Measurements from ENCODE around the gene SORCS2. TPM values are rescaled to one million over a fixed set of nuclear protein-coding genes. Genes with fewer than 3 reads are reported as not detected.
"Not testable (repeated sequence)": the region's sequence is repeated elsewhere in the genome, so short reads cannot be mapped to it uniquely, and the experiment has no call there.

SORCS2 gene
- total RNA-seq, 3 donors from 2014 or later = 0.66 to 1.3 (median 0.80) TPM

GRCh38 chr4:7575426-7575825, 383.1 kb downstream of the SORCS2 start:
- no peak for DNase-seq (ENCODE audit: low spot score in 2 of 2)
- Histone ChIP-seq H3K27me3 (no peaks in the 10 kb centered on the region), H3K36me3 (no peaks in the 10 kb centered on the region), H3K4me3 (no peak overlapping the region), H3K9me3 (peaks cover 34 to 48% of the 10 kb centered on the region in 2 donors), H3K27ac (no peak overlapping the region), H3K4me1 (no peaks in the 10 kb centered on the region)
- intact Hi-C loops (cut with DNase I; ENCODE audit: low total_unique reads) = no loop called here
- no peak for TF ChIP-seq POLR2A (IDR thresholded peaks at IDR 0.05)
- TF ChIP-seq, protein P1, sequence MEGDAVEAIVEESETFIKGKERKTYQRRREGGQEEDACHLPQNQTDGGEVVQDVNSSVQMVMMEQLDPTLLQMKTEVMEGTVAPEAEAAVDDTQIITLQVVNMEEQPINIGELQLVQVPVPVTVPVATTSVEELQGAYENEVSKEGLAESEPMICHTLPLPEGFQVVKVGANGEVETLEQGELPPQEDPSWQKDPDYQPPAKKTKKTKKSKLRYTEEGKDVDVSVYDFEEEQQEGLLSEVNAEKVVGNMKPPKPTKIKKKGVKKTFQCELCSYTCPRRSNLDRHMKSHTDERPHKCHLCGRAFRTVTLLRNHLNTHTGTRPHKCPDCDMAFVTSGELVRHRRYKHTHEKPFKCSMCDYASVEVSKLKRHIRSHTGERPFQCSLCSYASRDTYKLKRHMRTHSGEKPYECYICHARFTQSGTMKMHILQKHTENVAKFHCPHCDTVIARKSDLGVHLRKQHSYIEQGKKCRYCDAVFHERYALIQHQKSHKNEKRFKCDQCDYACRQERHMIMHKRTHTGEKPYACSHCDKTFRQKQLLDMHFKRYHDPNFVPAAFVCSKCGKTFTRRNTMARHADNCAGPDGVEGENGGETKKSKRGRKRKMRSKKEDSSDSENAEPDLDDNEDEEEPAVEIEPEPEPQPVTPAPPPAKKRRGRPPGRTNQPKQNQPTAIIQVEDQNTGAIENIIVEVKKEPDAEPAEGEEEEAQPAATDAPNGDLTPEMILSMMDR (IDR thresholded peaks at IDR 0.05) = no peak
- no peak for TF ChIP-seq POLR2AphosphoS5 (IDR thresholded peaks at IDR 0.05)

- peaks cover 34 to 48% of the 10 kb centered on the region in 2 donors for H3K9me3 ChIP-seq
- H3K4me3 ChIP-seq; H3K27me3 ChIP-seq; H3K36me3 ChIP-seq; DNase-seq (ENCODE audit: low spot score in 2 of 2); H3K4me1 ChIP-seq; H3K27ac ChIP-seq; intact Hi-C loops (cut with DNase I; ENCODE audit: low total_unique reads): not testable (repeated sequence)
Measured at GRCh38 chr4:7577361-7578039, 385.2 kb downstream of the SORCS2 start.

DNA sequence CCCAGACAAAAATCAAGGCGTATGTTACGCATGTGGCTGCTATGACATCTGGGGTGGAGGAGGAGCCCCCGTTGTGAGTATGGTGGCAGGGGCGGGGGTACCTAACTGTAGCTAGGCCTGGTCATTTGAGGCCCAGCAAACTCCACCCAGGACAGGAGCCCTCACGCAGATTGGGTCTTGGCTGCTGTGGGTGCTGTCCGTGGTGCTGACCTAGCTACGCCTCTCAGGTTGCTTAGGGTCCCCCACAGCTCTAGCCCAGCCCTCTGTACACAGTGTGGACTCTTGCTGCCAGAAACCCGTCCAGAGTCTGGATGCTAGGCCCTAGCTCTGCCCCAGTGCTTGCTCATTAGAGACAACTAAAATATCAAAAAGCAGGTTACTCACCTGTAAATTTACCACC, 389.1 kb downstream of the SORCS2 start:
- intact Hi-C loops (cut with DNase I; ENCODE audit: low total_unique reads) = no loop called here
- H3K27me3 ChIP-seq = no peaks in the 10 kb centered on the region
- TF ChIP-seq, protein P1 (IDR thresholded peaks at IDR 0.05) = no peak
- TF ChIP-seq POLR2A (IDR thresholded peaks at IDR 0.05) = no peak
- H3K27ac ChIP-seq = no peak overlapping the region
- no peaks in the 10 kb centered on the region for H3K36me3 ChIP-seq
- H3K9me3 ChIP-seq = peaks cover 29 to 32% of the 10 kb centered on the region in 2 donors
- no peak overlapping the region for H3K4me3 ChIP-seq
- no peaks in the 10 kb centered on the region for H3K4me1 ChIP-seq
- no peak for DNase-seq (ENCODE audit: low spot score in 2 of 2)

DNA sequence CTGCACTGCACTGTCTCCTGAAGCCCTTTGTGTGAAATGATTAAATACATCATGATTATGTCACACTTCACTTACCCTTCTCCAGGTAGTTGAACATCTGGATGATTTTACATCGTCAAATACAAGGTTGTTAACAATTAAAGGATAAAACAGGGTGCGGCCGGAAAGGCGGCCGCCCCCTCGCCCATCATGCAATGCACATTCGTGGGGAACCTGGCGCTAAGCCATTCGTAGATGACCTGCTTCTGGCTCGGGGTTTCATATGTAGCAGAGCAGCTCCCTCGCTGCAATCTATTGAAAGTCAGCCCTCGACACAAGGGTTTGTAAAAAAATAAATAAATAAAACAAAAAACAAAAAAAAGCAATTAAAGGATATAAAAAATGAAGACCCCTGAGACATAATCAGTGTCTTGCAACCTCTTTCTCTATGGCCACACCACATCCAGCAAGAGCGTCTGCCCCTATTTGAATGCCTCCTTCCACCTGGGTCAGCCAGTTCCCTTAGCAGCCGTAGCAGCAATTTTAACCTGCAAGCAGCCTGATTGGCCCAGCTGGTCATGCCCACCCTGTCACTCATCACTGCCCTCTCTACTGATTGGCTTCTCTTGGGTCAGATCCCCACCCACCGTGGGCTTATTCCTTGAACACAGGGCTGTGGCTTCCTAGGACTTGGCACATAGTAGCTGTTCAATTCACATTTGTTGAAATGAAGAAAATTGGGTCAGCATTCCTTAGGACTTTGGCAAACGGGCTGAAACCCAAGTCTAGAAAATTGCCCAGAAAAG, 390.2 kb downstream of the SORCS2 start:
- no peaks in the 10 kb centered on the region for H3K4me1 ChIP-seq
- no peak overlapping the region for H3K27ac ChIP-seq
- no peak for DNase-seq (ENCODE audit: low spot score in 2 of 2)
- no peaks in the 10 kb centered on the region for H3K36me3 ChIP-seq
- TF ChIP-seq, protein P1 (IDR thresholded peaks at IDR 0.05) = no peak
- H3K9me3 ChIP-seq = peaks cover 19 to 22% of the 10 kb centered on the region in 2 donors
- intact Hi-C loops (cut with DNase I; ENCODE audit: low total_unique reads) = no loop called here
- no peak overlapping the region for H3K4me3 ChIP-seq
- no peaks in the 10 kb centered on the region for H3K27me3 ChIP-seq

GRCh38 chr4:7584098-7584497, 391.8 kb downstream of the SORCS2 start:
- TF ChIP-seq POLR2AphosphoS5 (IDR thresholded peaks at IDR 0.05) = no peak
- TF ChIP-seq POLR2A (IDR thresholded peaks at IDR 0.05) = no peak
- TF ChIP-seq, protein P1 (IDR thresholded peaks at IDR 0.05) = no peak
- no peaks in the 10 kb centered on the region for H3K36me3 ChIP-seq
- DNase-seq (ENCODE audit: low spot score in 2 of 2) = no peak
- no peak overlapping the region for H3K4me3 ChIP-seq
- H3K4me1 ChIP-seq = no peaks in the 10 kb centered on the region
- no peak overlapping the region for H3K27ac ChIP-seq
- H3K9me3 ChIP-seq = peaks cover 4 to 6% of the 10 kb centered on the region in 2 donors
- intact Hi-C loops (cut with DNase I; ENCODE audit: low total_unique reads) = no loop called here
- H3K27me3 ChIP-seq = no peaks in the 10 kb centered on the region

Data from breast epithelium (tissue), 4 donors.